Activated naive CD8-positive, alpha-beta T cell treated with anti-CD3 and anti-CD28 coated beads, Interleukin-2, amount 10 ng/mL, durations not matched to agents 7 days and 5 days (primary cell): ENCODE results near the gene ZNF451. TPM values are rescaled to one million over a fixed set of nuclear protein-coding genes. Genes with fewer than 3 reads are reported as not detected.

Experiments used
- ATAC-seq: fragments of 150-1000 bp; cut with Tn5 transposase; one replicate; pipeline ENCODE4 v1.10.0; 2021; ENCODE audit warnings: low read depth, moderate library complexity
- POLR2A ChIA-PET: fragments of 350-600 bp; sonication (Branson Sonifier 250); formaldehyde crosslinking; loops from one replicate; lab custom pipeline; 2021; ENCODE audit warnings: antibody characterized with exemption; lab: Charles Lee
- DNase-seq: peaks from one replicate; pipeline ENCODE4 v3.0.0; 2021
- H3K27ac Mint-ChIP-seq: one replicate; pipeline ENCODE4 v1.8.0; 2022; ENCODE audit warnings: mild to moderate bottlenecking, mixed read lengths
- H3K27me3 Mint-ChIP-seq: one replicate; pipeline ENCODE4 v1.8.0; 2022; ENCODE audit warnings: mild to moderate bottlenecking, moderate library complexity, mixed read lengths
- H3K36me3 Mint-ChIP-seq: one replicate; pipeline ENCODE4 v1.8.0; 2021; ENCODE audit warnings: mild to moderate bottlenecking, mixed read lengths
- H3K4me1 Mint-ChIP-seq: one replicate; pipeline ENCODE4 v1.8.0; 2021; ENCODE audit warnings: mixed read lengths
- H3K4me3 Mint-ChIP-seq: one replicate; pipeline ENCODE4 v1.8.0; 2022; ENCODE audit warnings: mild to moderate bottlenecking, moderate library complexity, mixed read lengths
- H3K9me3 Mint-ChIP-seq: one replicate; pipeline ENCODE4 v1.8.0; 2021; ENCODE audit warnings: mixed read lengths
- total RNA-seq, 2 experiments: library from RNA; stranded (reverse); gene quantifications; one replicate each; pipeline ENCODE4 v1.2.3, GENCODE V29; 2021

ZNF451 gene
- total RNA-seq, 2 experiments from 2014 or later: 68.0 to 68.2 TPM

DNA sequence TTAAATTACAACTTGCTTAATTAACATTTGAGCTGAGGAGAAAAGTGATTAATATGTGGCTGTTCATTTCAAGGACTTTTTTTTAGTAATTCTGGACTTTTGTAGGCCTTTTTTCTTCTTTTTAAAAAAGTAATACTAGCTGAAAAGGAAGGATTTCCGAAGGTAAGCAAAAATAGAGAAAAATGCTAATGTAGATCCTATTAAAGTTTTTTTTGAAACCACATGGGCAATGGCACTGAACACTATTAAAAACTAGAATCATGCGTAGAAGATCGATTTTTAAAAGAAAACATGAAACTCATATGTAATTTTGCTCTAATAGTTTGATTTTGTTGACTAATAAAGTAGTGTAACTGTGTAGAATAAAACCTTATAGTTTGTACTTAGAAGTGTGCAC lies 84.5 kb downstream of the ZNF451 start:
- POLR2A ChIA-PET: no interaction called here
- Mint-ChIP-seq H3K27ac (no peak overlapping the region), H3K4me1 (peaks cover 44% of the 10 kb centered on the region)

DNA sequence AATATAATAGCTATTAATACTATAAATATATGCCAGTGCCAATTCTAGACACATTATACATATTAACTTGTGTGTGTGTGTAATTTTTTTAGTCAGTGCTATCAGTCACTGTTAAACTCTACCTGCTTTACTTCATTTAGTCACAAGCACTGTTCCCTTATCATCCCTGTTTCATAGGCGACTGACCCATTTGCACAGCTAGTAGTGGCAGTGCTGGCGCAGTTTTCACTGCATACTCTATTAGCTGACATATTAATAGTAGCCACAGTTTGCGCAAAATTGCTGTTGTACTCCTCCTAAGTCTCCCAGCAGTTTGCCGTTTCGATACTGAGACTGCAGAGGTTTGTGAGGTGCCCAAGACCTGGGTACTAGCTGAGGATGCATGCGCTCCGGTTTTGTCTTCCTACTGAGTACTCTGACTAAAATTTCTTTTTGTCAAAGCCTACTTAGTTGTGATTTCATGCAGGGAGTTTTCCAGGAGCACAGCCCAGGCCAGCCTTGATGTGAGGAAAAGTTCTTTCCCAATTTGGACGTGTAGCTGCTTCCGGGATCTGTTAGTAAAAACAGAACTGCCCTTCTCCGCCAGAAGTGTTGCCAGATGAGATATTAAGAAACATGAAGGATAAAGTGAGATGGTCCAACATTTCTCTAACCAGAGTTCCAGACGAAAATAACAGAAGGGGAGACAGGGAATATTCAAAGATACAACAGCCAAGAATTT lies 87.7 kb downstream of the ZNF451 start:
- no peak for DNase-seq
- Mint-ChIP-seq H3K27me3 (no peaks in the 10 kb centered on the region), H3K27ac (no peak overlapping the region), H3K9me3 (no peaks in the 10 kb centered on the region), H3K4me1 (peaks cover 29% of the 10 kb centered on the region), H3K36me3 (peaks cover 12% of the 10 kb centered on the region), H3K4me3 (no peak overlapping the region)
- no peak for ATAC-seq
- POLR2A ChIA-PET: interaction anchor here (0.9 kb wide), 1 partner anchor 44 kb away, joined by 3 read pairs; the partner anchor contains the start of gene RAB23

More for the DNA sequence above, 84.5 kb downstream of the ZNF451 start:
- ATAC-seq (no peak), DNase-seq (no peak)
- H3K4me3 Mint-ChIP-seq: peak overlapping the region; percentile 98
- no peaks in the 10 kb centered on the region for H3K27me3 Mint-ChIP-seq
- H3K36me3 Mint-ChIP-seq: peaks cover 7% of the 10 kb centered on the region
- no peaks in the 10 kb centered on the region for H3K9me3 Mint-ChIP-seq

DNA sequence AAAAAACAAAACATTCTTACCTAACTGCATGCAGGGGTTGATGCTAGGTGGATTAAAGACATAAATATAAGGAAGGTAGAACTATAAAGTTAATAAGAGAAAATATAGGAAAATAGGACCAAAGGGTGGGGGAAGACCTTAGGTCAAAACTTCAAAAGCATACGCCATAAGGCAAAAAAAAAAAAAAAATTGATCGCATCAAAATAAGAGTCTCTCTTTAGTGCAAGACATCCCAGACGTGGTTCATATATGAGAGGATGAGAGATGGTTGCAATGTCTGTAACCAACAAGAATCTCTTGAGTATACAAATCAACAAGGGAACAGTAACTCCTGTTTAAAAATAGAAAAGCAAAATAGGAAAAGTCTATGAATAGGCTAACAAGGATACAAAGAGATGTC lies 90.6 kb downstream of the ZNF451 start:
- POLR2A ChIA-PET: no interaction called here
- H3K4me1 Mint-ChIP-seq: peaks cover 12% of the 10 kb centered on the region
- DNase-seq (no peak), ATAC-seq (no peak)
- H3K27ac Mint-ChIP-seq: no peak overlapping the region
- H3K36me3 Mint-ChIP-seq: peaks cover 21% of the 10 kb centered on the region
- no peak overlapping the region for H3K4me3 Mint-ChIP-seq
- H3K9me3 Mint-ChIP-seq: no peaks in the 10 kb centered on the region
- no peaks in the 10 kb centered on the region for H3K27me3 Mint-ChIP-seq

DNA sequence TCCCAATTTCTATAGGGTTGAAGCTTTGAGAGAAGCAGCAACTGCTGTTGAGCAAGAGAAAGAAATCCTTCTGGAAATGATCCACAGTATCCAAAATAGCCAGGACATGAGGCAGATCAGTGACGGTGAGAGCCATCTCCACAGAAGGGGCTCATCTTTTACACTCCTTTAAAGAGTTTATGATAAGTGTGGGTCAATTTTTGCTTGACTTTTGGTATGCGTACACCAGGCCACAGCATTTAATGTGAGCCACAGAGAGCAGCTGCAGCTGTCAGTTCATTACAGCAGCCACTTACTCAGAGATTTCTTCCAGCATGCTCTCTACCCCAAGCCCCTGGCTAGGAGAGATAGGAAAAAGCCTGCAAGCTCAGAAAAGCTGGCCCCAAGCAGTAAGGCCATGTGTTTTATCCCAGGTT lies 92.0 kb downstream of the ZNF451 start:
- POLR2A ChIA-PET: no interaction called here
- Mint-ChIP-seq H3K4me3 (no peak overlapping the region), H3K36me3 (peaks cover 28% of the 10 kb centered on the region), H3K27ac (peak overlapping the region; percentile 9), H3K9me3 (no peaks in the 10 kb centered on the region), H3K27me3 (no peaks in the 10 kb centered on the region), H3K4me1 (peaks cover 8% of the 10 kb centered on the region)
- DNase-seq: no peak
- ATAC-seq: no peak

DNA sequence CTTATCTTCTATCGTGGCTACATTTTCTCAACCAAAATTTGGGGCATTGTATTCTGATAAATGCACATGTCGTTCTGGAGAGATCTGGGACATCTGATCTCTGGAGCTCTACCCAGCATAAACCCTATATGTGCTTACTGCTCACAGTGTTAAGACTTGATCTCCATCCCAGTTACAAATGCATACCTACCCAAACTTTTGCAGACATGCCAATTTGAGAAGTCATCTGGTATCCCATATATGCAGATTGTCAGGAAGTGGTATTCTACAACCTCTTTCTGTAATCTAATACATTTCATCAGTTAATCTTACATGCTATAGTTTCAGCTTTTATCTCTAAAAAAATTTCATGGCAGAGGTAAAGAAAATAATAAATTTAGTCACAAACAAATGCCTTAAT lies 93.3 kb downstream of the ZNF451 start:
- ATAC-seq: no peak
- Mint-ChIP-seq H3K27ac (no peak overlapping the region), H3K27me3 (no peaks in the 10 kb centered on the region), H3K4me1 (peaks cover 3% of the 10 kb centered on the region), H3K36me3 (peaks cover 24% of the 10 kb centered on the region), H3K9me3 (no peaks in the 10 kb centered on the region), H3K4me3 (no peak overlapping the region)
- no peak for DNase-seq
- POLR2A ChIA-PET: no interaction called here

DNA sequence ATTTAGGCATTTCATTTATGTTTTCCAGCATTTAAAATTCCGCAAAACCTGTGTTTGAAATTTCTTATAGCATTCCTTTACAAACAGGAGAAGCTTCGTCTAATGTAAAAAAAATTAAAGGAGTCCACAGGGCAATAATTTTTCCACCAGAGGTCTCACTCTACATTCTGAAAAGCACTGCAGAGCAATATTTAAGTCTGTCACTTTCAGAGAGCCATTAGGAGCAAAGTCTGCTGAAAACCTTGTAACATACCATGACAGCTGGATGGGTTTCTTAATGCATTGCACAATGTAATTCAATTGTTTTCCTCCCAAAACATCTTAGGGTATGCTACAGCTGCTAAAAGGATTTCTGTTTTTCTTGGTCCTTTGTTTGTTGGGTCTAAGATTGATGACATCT lies 100.2 kb downstream of the ZNF451 start:
- Mint-ChIP-seq H3K9me3 (no peaks in the 10 kb centered on the region), H3K27ac (no peak overlapping the region), H3K36me3 (peaks cover 24% of the 10 kb centered on the region), H3K4me3 (no peak overlapping the region), H3K4me1 (no peaks in the 10 kb centered on the region), H3K27me3 (no peaks in the 10 kb centered on the region)
- ATAC-seq (no peak), DNase-seq (no peak)
- POLR2A ChIA-PET: interaction anchor here (1.6 kb wide), 1 partner anchor 18 kb away, joined by 3 read pairs; the partner anchor contains the start of gene BAG2

DNA sequence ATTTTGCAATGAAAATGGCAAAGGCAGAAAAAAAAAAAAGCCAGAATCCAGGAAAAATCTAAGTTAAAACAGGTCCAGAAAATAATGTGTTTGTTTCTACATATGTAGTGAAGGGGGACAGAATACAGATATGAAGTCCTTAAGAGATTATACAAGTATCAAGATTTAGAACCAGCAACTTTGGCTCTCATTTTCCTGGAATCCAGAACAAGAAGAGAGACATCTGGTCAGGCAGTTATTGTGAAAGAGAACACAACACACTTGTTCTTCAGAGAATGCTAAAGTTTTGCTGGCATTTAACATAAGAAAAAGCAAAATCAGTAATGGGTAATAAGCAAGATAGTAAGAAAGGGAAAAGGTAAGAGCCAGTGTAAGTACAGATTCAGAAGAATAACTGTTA lies 103.2 kb downstream of the ZNF451 start:
- no peak overlapping the region for H3K27ac Mint-ChIP-seq
- POLR2A ChIA-PET: no interaction called here
- no peak overlapping the region for H3K4me3 Mint-ChIP-seq
- H3K27me3 Mint-ChIP-seq: no peaks in the 10 kb centered on the region
- DNase-seq (no peak), ATAC-seq (no peak)
- H3K4me1 Mint-ChIP-seq: no peaks in the 10 kb centered on the region
- H3K9me3 Mint-ChIP-seq: no peaks in the 10 kb centered on the region
- H3K36me3 Mint-ChIP-seq: peaks cover 20% of the 10 kb centered on the region

DNA sequence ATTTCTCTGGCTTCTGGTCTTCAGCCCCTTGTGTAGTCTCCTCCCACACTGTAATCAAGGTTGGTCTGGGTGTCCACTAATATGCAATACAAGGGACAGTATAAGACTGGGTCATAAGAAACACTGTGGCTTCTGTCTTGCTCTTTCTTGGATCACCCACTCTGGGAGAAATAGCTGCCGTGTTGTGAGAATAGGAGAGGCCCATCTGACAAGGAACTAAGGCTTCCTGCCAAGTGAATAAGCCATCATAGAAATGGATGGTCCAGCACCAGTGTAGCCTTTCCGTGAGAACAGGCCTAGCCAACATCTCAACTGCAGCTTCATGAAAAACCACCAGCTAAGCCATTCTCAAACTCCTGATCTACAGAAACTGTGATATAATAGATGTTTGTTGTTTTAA lies 105.5 kb downstream of the ZNF451 start:
- POLR2A ChIA-PET: no interaction called here
- H3K9me3 Mint-ChIP-seq: no peaks in the 10 kb centered on the region
- DNase-seq (no peak), ATAC-seq (no peak)
- no peaks in the 10 kb centered on the region for H3K27me3 Mint-ChIP-seq
- no peak overlapping the region for H3K4me3 Mint-ChIP-seq
- peaks cover 16% of the 10 kb centered on the region for H3K36me3 Mint-ChIP-seq
- no peak overlapping the region for H3K27ac Mint-ChIP-seq
- no peaks in the 10 kb centered on the region for H3K4me1 Mint-ChIP-seq

DNA sequence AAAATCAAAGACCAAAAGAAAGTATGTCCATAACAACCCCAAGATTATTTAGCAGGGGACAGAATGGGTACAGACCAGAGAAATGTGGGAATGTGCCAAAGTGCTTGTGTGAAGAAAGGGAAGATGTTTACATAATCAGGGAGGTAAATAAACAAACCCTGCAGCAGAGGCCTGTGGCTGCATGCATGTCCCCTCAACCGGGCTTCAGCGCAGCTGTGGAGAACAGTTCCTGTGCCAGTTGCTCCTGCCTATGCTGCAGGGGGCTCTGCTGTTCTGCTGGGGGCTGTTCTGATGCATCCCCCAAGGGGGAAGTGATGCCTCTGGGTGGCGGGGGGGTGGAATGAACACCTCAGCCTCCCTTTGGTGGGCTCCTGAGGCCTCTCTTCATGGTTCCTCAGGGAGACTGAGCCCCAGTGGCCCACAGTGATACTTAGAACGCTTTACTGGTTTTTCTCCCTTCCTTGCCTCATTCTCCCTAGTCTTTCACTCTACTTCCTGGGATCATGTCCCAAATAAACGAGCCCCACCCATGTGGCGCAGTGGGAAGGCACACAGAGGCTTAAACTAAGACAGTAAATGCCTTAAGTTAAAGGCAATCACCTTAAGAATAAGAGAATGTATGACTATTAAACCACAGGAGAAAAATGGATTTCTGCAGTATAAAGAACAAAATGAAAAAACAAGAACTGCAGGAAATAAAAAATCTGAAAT lies 109.1 kb downstream of the ZNF451 start:
- peaks cover 5% of the 10 kb centered on the region for H3K36me3 Mint-ChIP-seq
- no peak for DNase-seq
- POLR2A ChIA-PET: no interaction called here

DNA sequence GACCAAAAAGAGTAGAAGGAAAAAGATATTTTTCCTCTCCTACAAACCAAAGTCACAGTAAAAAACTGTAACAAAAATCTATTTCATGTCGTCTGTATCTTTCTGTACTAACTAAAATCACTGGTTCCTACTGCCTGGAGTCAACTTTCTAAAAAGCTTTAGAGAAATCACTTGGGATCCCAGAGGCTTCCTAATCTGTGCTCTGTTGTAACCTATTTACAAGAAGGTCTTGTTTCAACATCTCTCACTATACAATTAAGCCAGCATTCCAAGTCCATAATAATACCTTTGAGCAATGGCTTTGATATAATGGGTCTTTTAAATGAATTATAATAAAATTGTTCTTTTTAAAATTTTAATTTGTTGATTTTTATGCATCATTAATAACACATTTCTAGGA lies 111.7 kb downstream of the ZNF451 start:
- Mint-ChIP-seq H3K36me3 (no peaks in the 10 kb centered on the region), H3K27ac (no peak overlapping the region), H3K9me3 (no peaks in the 10 kb centered on the region), H3K27me3 (peaks cover 5% of the 10 kb centered on the region), H3K4me1 (no peaks in the 10 kb centered on the region), H3K4me3 (no peak overlapping the region)
- ATAC-seq: no peak
- POLR2A ChIA-PET: no interaction called here
- no peak for DNase-seq

More for the DNA sequence above, 109.1 kb downstream of the ZNF451 start:
- no peak for ATAC-seq
- Mint-ChIP-seq H3K4me1 (no peaks in the 10 kb centered on the region), H3K27me3 (peaks cover 3% of the 10 kb centered on the region), H3K27ac (no peak overlapping the region), H3K9me3 (no peaks in the 10 kb centered on the region), H3K4me3 (no peak overlapping the region)

DNA sequence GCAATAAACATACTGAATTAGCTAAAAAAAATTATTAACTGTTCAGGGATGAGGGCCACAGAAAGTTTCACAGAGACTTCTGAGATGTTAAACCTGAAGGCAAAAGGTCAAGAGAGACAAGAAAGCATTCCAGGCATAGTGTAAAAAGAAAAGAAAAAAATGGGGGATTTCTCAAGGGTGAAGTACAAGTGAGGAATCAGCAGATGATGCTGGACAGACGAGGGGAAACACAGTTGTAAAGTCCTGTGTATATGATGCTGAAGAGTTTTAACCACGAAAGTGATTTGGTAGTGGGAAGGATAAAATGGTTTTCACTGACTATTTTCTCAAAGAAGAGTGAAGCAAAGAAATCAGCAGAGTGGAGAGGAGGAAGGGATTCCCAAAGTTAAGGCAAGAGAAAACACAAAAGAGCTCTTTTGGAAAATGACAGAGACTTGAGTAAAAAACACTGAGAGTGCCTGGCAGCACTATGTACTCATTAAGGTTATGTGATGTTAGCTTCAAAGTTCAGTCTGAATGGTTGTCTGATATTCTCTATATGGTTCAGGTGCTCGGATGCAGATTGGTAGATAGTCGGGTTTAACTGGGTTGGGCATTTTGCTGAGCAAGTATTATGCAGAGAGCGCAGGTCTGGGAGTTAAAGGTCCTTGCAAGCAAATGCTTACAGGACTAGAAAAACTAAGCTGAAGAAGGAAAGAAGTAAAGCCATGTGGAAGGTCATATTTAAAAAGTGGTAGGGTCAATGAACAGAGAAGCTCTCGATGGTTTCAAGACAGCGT lies 115.8 kb downstream of the ZNF451 start:
- no peak for ATAC-seq
- peaks cover 5% of the 10 kb centered on the region for H3K27me3 Mint-ChIP-seq
- H3K4me3 Mint-ChIP-seq: no peak overlapping the region
- H3K36me3 Mint-ChIP-seq: no peaks in the 10 kb centered on the region
- no peaks in the 10 kb centered on the region for H3K4me1 Mint-ChIP-seq
- POLR2A ChIA-PET: no interaction called here
- no peak overlapping the region for H3K27ac Mint-ChIP-seq
- no peaks in the 10 kb centered on the region for H3K9me3 Mint-ChIP-seq
- DNase-seq: no peak

DNA sequence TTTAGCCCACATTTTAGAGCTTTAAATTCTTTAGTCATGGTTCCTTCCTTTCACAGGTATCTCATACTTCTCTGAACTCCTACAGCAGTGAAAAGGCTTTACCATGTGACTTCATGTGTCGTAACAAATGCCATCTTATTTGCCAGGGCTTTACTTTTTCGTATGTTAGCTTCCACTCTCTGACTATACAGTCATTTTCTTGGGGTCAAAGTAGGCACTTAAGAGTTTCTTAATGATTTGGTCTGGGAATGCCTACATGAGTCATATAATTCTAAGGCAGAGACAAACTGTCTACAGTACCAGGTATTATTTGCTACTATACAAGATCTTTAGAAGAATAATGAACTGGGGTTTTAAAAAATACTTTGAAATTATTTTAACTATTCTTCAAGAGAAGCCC lies 117.2 kb downstream of the ZNF451 start:
- Mint-ChIP-seq H3K9me3 (no peaks in the 10 kb centered on the region), H3K36me3 (no peaks in the 10 kb centered on the region), H3K4me3 (no peak overlapping the region), H3K27ac (no peak overlapping the region), H3K4me1 (peaks cover 3% of the 10 kb centered on the region), H3K27me3 (peaks cover 3% of the 10 kb centered on the region)
- POLR2A ChIA-PET: no interaction called here
- DNase-seq (no peak), ATAC-seq (no peak)

DNA sequence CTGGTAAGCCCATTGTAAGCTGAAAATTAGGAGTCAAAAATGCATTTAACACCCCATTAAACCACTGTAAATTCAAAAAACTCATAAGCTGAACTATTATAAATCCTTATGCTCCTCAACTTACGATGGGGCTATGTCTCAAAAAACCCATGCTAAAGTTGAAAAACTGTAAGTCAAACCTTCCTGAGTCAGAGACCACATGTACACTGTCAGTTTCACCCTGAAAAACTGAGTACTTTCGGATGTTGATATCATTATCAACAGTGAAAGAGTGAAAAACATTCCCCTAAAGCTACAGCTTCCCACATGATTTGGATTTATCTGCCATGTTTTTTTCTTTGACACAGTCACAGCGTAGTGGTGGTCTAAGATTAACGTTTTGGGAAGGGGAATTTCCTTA lies 117.9 kb downstream of the ZNF451 start:
- H3K4me3 Mint-ChIP-seq: no peak overlapping the region
- ATAC-seq: no peak

More for the DNA sequence above, 117.9 kb downstream of the ZNF451 start:
- no peak overlapping the region for H3K27ac Mint-ChIP-seq
- peaks cover 3% of the 10 kb centered on the region for H3K4me1 Mint-ChIP-seq
- H3K36me3 Mint-ChIP-seq: no peaks in the 10 kb centered on the region
- H3K9me3 Mint-ChIP-seq: no peaks in the 10 kb centered on the region
- peaks cover 3% of the 10 kb centered on the region for H3K27me3 Mint-ChIP-seq
- POLR2A ChIA-PET: no interaction called here
- DNase-seq: no peak
